Calu3 (cell line): Measurements from ENCODE around the gene PCDHB5. TPM values are rescaled to one million over a fixed set of nuclear protein-coding genes. Genes with fewer than 3 reads are reported as not detected.
"Not testable (repeated sequence)": the region's sequence is repeated elsewhere in the genome, so short reads cannot be mapped to it uniquely, and the experiment has no call there.

Experiments used
- Bru-seq: library from RNA; stranded (reverse); fragments of 400-500 nt; gene quantifications from one replicate; lab custom pipeline; 2021; lab: Mats Ljungman, UMichigan
- BruChase-seq, 2 experiments: library from RNA; stranded (reverse); fragments of 400-500 nt; gene quantifications; one replicate each; lab custom pipeline; 2021; lab: Mats Ljungman, UMichigan
- BruUV-seq: library from RNA; stranded (reverse); fragments of 400-500 nt; replicated peaks from 2 replicates; lab custom pipeline; 2021; lab: Mats Ljungman, UMichigan
- CTCF ChIA-PET: fragments of 300-600 bp; sonication (Branson Sonifier 250); formaldehyde crosslinking; loops from one replicate; lab custom pipeline; 2022; ENCODE audit warnings: antibody characterized with exemption; lab: Charles Lee
- DNase-seq: peaks from one replicate; pipeline ENCODE4 v3.0.0; 2022
- H3K27ac Mint-ChIP-seq: one replicate; pipeline ENCODE4 v1.8.0; 2022; ENCODE audit warnings: mixed read lengths; ENCODE audit not compliant: unreplicated experiment
- H3K27me3 Mint-ChIP-seq: one replicate; pipeline ENCODE4 v1.8.0; 2022; ENCODE audit warnings: mixed read lengths; ENCODE audit not compliant: unreplicated experiment
- H3K36me3 Mint-ChIP-seq: one replicate; pipeline ENCODE4 v1.8.0; 2022; ENCODE audit warnings: mild to moderate bottlenecking, moderate library complexity, mixed read lengths; ENCODE audit not compliant: insufficient read depth, unreplicated experiment
- H3K4me1 Mint-ChIP-seq: one replicate; pipeline ENCODE4 v1.8.0; 2022; ENCODE audit warnings: mild to moderate bottlenecking, low read depth, mixed read lengths; ENCODE audit not compliant: unreplicated experiment
- H3K4me3 Mint-ChIP-seq: one replicate; pipeline ENCODE4 v1.8.0; 2022; ENCODE audit warnings: mild to moderate bottlenecking, low read depth, moderate library complexity, mixed read lengths; ENCODE audit not compliant: unreplicated experiment
- H3K9me3 Mint-ChIP-seq: one replicate; pipeline ENCODE4 v1.8.0; 2022; ENCODE audit warnings: low read depth, mixed read lengths; ENCODE audit not compliant: unreplicated experiment
- intact Hi-C: fragments of 100-400 bp; cut with micrococcal nuclease; formaldehyde crosslinking; loops from one replicate; pipeline ENCODE4 v1.10.0; 2022; ENCODE audit not compliant: unreplicated experiment
- long read RNA-seq: library from polyadenylated mRNA; stranded (forward); transcript quantifications from one replicate; pipeline ENCODE4 v2.0.0, GENCODE V29; 2022
- total RNA-seq: library from RNA; stranded (reverse); gene quantifications from 2 replicates; pipeline ENCODE4 v1.2.3, GENCODE V29; 2022
- TF ChIP-seq, protein P1 (sequence below): fragments of 200-600 bp; IDR thresholded peaks from one replicate; pipeline ENCODE4 v1.8.0; 2022; ENCODE audit warnings: antibody characterized with exemption; ENCODE audit not compliant: unreplicated experiment

PCDHB5 gene
- total RNA-seq (not detected in 2 replicates), Bru-seq, nascent RNA (not detected), BruChase-seq, experiment 1, labeled RNA remaining after a 6-hour chase (not detected), BruChase-seq, experiment 2, labeled RNA remaining after a 2-hour chase (percentile 18 among the genes with signal in this experiment)
- long read RNA-seq: 0 reads

DNA sequence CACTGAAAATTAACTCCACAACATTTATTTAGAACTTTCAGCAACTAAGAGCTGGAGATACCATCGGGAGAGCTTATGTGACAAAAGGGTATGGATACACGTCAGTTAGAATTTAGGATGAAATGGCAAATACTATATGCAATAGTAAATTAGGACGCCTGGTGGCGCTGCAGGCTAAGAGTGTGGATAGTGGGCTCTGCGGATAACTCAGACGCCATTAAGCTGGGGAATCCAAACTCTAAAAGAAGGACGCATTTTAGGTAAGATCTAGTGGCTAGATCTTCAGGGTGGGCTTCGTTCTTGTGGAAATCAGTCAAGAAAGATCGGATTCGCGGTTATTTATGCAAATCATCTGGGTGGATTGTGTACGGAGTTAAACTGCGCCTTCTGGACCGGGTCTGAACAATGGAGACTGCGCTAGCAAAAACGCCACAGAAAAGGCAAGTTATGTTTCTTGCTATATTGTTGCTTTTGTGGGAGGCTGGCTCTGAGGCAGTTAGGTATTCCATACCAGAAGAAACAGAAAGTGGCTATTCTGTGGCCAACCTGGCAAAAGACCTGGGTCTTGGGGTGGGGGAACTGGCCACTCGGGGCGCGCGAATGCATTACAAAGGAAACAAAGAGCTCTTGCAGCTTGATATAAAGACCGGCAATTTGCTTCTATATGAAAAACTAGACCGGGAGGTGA, at the start of gene PCDHB5:
Gene PCDHB5 (plus strand): TSS at position 177 of the 688 bp plus-strand sequence. CDS start 229 bp downstream, at position 406.
- intact Hi-C loops: no loop called here
- Mint-ChIP-seq H3K9me3 (peaks cover 15% of the 10 kb centered on the region), H3K4me3 (no peak within 1 kb of the TSS), H3K4me1 (no peaks in the 10 kb centered on the region), H3K27me3 (no peaks in the 10 kb centered on the region), H3K36me3 (no peaks in the 10 kb centered on the region), H3K27ac (no peak within 1 kb of the TSS)
- CTCF ChIA-PET: no interaction called here
- TF ChIP-seq, protein P1, sequence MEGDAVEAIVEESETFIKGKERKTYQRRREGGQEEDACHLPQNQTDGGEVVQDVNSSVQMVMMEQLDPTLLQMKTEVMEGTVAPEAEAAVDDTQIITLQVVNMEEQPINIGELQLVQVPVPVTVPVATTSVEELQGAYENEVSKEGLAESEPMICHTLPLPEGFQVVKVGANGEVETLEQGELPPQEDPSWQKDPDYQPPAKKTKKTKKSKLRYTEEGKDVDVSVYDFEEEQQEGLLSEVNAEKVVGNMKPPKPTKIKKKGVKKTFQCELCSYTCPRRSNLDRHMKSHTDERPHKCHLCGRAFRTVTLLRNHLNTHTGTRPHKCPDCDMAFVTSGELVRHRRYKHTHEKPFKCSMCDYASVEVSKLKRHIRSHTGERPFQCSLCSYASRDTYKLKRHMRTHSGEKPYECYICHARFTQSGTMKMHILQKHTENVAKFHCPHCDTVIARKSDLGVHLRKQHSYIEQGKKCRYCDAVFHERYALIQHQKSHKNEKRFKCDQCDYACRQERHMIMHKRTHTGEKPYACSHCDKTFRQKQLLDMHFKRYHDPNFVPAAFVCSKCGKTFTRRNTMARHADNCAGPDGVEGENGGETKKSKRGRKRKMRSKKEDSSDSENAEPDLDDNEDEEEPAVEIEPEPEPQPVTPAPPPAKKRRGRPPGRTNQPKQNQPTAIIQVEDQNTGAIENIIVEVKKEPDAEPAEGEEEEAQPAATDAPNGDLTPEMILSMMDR: no peak
- no peak for DNase-seq
- BruUV-seq: no TSS peak

- CTCF ChIA-PET: no interaction called here
- Mint-ChIP-seq H3K9me3 (peaks cover 22% of the 10 kb centered on the region), H3K27ac (no peak within 1 kb of the TSS), H3K4me3 (no peak within 1 kb of the TSS), H3K27me3 (no peaks in the 10 kb centered on the region), H3K36me3 (no peaks in the 10 kb centered on the region), H3K4me1 (no peaks in the 10 kb centered on the region)
- TF ChIP-seq, protein P1: peak; percentile 34
- intact Hi-C loops: no loop called here
- no peak for DNase-seq
- no TSS peak for BruUV-seq
Measured at GRCh38 chr5:141094481-141095262, 40.3 kb upstream of the PCDHB5 start, which contains the start of gene PCDHB2. Gene PCDHB2 (plus strand): TSS chr5:141094615. CDS start chr5:141094791, 176 bp downstream.

DNA sequence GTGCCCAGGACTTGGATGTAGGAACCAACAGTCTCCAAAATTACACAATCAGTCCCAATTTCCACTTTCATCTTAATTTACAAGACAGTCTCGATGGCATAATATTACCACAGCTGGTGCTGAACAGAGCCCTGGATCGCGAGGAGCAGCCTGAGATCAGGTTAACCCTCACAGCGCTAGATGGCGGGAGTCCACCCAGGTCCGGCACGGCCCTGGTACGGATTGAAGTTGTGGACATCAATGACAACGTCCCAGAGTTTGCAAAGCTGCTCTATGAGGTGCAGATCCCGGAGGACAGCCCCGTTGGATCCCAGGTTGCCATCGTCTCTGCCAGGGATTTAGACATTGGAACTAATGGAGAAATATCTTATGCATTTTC, 39.8 kb upstream of the PCDHB5 start:
- no TSS peak for BruUV-seq
- CTCF ChIA-PET: no interaction called here
- intact Hi-C loops: no loop called here
- Mint-ChIP-seq H3K27me3 (no peaks in the 10 kb centered on the region), H3K4me1 (no peaks in the 10 kb centered on the region), H3K36me3 (no peaks in the 10 kb centered on the region), H3K9me3 (peaks cover 23% of the 10 kb centered on the region), H3K4me3 (no peak overlapping the region), H3K27ac (no peak overlapping the region)
- DNase-seq: no peak
- TF ChIP-seq, protein P1: no peak

DNA sequence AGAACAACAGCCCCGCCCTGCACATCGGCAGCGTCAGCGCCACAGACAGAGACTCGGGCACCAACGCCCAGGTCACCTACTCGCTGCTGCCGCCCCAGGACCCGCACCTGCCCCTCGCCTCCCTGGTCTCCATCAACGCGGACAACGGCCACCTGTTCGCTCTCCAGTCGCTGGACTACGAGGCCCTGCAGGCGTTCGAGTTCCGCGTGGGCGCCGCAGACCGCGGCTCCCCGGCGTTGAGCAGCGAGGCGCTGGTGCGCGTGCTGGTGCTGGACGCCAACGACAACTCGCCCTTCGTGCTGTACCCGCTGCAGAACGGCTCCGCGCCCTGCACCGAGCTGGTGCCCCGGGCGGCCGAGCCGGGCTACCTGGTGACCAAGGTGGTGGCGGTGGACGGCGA, 38.8 kb upstream of the PCDHB5 start:
- peaks cover 25% of the 10 kb centered on the region for H3K9me3 Mint-ChIP-seq
- BruUV-seq, intact Hi-C loops, H3K27me3 Mint-ChIP-seq, H3K27ac Mint-ChIP-seq, H3K36me3 Mint-ChIP-seq, H3K4me3 Mint-ChIP-seq, DNase-seq, H3K4me1 Mint-ChIP-seq, CTCF ChIA-PET: not testable (repeated sequence)

- BruUV-seq, H3K4me3 Mint-ChIP-seq, H3K27me3 Mint-ChIP-seq, intact Hi-C loops, DNase-seq, H3K4me1 Mint-ChIP-seq, CTCF ChIA-PET, H3K27ac Mint-ChIP-seq, H3K36me3 Mint-ChIP-seq: not testable (repeated sequence)
- H3K9me3 Mint-ChIP-seq: peaks cover 25% of the 10 kb centered on the region
Measured at GRCh38 chr5:141096586-141096985, 38.4 kb upstream of the PCDHB5 start.
